Skeletal muscle tissue (tissue), 4 donors: ENCODE data around the gene BCL7A. TPM values are rescaled to one million over a fixed set of nuclear protein-coding genes. Genes with fewer than 3 reads are reported as not detected.
A peak's percentile ranks its signal among the peaks of the same experiment; 100 is the strongest.

Source experiments
- H3K27ac ChIP-seq: one replicate; pipeline ENCODE4 v1.7.0; 2013; ENCODE audit warnings: mild to moderate bottlenecking, low read depth, low read length, inconsistent platforms
- H3K27me3 ChIP-seq, 3 donors: one replicate each; pipeline ENCODE4 v1.7.0; 2013; ENCODE audit warnings: low read length in 3 of 3; ENCODE audit not compliant: control insufficient read depth in 3 of 3, insufficient read depth in 3 of 3
- H3K36me3 ChIP-seq, 3 donors: one replicate each; pipeline ENCODE4 v1.7.0; 2013; ENCODE audit warnings: low read length in 3 of 3; ENCODE audit not compliant: control insufficient read depth in 3 of 3, insufficient read depth in 3 of 3
- H3K4me1 ChIP-seq, 3 donors: one replicate each; pipeline ENCODE4 v1.7.0; 2013; ENCODE audit warnings: low read length in 3 of 3, mild to moderate bottlenecking in 3 of 3; ENCODE audit not compliant: control insufficient read depth in 3 of 3, insufficient read depth in 3 of 3
- H3K4me3 ChIP-seq, 3 donors: one replicate each; pipeline ENCODE4 v1.7.0; 2013; ENCODE audit warnings: low read length in 3 of 3
- H3K9ac ChIP-seq, 3 donors: one replicate each; pipeline ENCODE4 v1.7.0; 2013; ENCODE audit warnings: low read length in 3 of 3, mild to moderate bottlenecking in 3 of 3, moderate library complexity in 2 of 3, low read depth in 1 of 3
- H3K9me3 ChIP-seq, 3 donors: one replicate each; pipeline ENCODE4 v1.7.0; 2013; ENCODE audit warnings: low read length in 3 of 3; ENCODE audit not compliant: control insufficient read depth in 3 of 3
- total RNA-seq: library from RNA; depleted of rRNA; stranded (reverse); fragments of >200 nt; gene quantifications from one replicate; pipeline ENCODE4 v1.2.3, GENCODE V29; 2014
- donor health status: Osteomylitis.

BCL7A gene
- total RNA-seq, 1 donor from 2014 or later = 9.4 TPM

- peaks cover 32 to 48% (median 38%) of the 10 kb centered on the region in 3 donors for H3K4me1 ChIP-seq
- no peaks in the 10 kb centered on the region for H3K27me3 ChIP-seq
- H3K9me3 ChIP-seq = no peaks in the 10 kb centered on the region
- H3K27ac ChIP-seq = no peak overlapping the region
- no peak overlapping the region for H3K4me3 ChIP-seq
- H3K36me3 ChIP-seq = no peaks in the 10 kb centered on the region
- peak overlapping the region in 1 of 3 donors; percentile 97 for H3K9ac ChIP-seq
Measured at GRCh38 chr12:122076743-122077495, 55.2 kb downstream of the BCL7A start.

DNA sequence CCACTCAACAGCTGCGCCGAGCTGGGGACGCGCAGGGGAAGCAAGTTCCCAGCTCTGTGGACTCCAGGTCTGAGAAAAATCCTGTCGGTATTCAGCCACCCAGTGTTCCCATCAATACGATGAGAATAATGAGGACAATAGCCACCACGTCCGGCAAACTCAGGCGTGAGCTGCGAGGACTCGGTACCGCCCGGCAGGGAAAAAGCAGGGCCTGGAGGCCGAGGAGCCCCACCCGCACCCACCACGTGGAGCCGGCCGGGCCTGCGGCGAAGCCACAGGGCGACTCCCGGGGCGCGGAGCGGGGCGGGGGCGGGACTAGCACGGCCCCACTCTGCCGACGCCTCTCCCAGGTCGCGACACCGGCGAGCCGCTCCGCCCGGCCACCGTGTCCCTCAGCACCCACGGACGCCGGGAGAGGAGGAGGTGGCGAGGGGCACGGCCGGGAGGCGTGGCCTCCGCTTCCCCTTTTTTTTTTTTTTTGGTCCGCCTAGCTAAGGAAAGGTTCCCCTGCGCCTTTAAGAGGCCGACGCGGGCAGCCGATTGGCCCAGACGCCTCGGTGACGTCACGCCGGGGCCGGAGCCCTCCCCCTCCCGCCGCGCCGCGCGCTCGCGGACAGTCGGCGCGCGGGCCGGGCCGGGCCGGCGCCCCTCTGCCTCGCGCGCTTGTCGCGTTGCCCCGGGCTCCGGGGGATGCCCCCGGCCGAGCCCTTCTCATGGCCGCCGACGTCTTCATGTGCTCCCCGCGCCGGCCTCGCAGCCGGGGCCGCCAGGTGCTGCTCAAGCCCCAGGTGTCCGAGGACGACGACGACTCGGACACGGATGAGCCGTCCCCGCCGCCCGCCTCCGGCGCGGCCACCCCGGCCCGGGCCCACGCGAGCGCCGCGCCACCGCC lies 56.7 kb downstream of the BCL7A start, which contains the start of gene MLXIP:
MLXIP (plus strand) TSS at position 616 of the 892 bp plus-strand sequence; CDS start at position 714, 98 bp downstream.
- Histone ChIP-seq H3K27me3 (no peaks in the 10 kb centered on the region), H3K4me1 (peaks cover 40 to 49% (median 40%) of the 10 kb centered on the region in 3 donors), H3K4me3 (peak within 1 kb of the TSS; percentile 94 to 96 (median 95)), H3K27ac (peak within 1 kb of the TSS; percentile 93), H3K9ac (peak within 1 kb of the TSS; percentile 93 to 97 (median 94)), H3K36me3 (no peaks in the 10 kb centered on the region), H3K9me3 (no peaks in the 10 kb centered on the region)

- H3K27me3 ChIP-seq = no peaks in the 10 kb centered on the region
- peak overlapping the region; percentile 94 to 96 (median 95) for H3K4me3 ChIP-seq
- H3K9ac ChIP-seq = peak overlapping the region; percentile 93 to 97 (median 94)
- peaks cover 0 to 4% (median 3%) of the 10 kb centered on the region in 3 donors for H3K36me3 ChIP-seq
- H3K9me3 ChIP-seq = no peaks in the 10 kb centered on the region
- H3K27ac ChIP-seq = peak overlapping the region; percentile 93
- H3K4me1 ChIP-seq = peaks cover 44 to 55% (median 46%) of the 10 kb centered on the region in 3 donors
Measured at GRCh38 chr12:122079033-122079531, 57.4 kb downstream of the BCL7A start.

DNA sequence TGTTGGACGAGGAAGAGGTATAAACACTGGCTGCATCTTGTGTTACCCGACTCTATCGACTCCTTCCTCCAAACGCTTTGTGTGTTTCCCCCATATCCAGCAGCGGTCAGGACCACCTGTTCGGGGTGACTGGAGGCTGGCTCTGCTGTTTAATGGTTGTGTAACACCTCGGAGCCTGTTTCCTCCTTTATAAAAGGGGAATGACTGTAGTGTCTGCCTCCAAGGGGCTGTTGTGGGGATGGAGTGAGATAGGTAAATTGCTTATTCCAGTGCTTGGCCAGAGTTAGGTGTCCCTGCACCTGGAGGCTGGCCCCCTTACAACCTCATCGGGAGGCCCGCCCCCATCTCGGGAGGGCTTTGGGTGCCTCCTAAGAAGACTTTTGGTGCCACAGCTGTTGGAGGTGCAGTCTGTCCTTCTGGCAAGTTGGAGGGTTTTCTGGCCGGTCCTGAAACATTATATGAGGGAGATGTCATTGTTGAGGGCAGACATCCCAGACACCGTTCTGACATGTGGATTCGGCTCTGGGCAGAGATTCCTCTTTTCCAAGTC lies 57.9 kb downstream of the BCL7A start:
- Histone ChIP-seq H3K27me3 (no peaks in the 10 kb centered on the region), H3K4me3 (peak overlapping the region; percentile 94 to 96 (median 95)), H3K9ac (peak overlapping the region; percentile 93 to 97 (median 94)), H3K27ac (peak overlapping the region; percentile 93), H3K9me3 (no peaks in the 10 kb centered on the region), H3K36me3 (peaks cover 0 to 6% (median 4%) of the 10 kb centered on the region in 3 donors), H3K4me1 (peaks cover 47 to 58% (median 49%) of the 10 kb centered on the region in 3 donors)

DNA sequence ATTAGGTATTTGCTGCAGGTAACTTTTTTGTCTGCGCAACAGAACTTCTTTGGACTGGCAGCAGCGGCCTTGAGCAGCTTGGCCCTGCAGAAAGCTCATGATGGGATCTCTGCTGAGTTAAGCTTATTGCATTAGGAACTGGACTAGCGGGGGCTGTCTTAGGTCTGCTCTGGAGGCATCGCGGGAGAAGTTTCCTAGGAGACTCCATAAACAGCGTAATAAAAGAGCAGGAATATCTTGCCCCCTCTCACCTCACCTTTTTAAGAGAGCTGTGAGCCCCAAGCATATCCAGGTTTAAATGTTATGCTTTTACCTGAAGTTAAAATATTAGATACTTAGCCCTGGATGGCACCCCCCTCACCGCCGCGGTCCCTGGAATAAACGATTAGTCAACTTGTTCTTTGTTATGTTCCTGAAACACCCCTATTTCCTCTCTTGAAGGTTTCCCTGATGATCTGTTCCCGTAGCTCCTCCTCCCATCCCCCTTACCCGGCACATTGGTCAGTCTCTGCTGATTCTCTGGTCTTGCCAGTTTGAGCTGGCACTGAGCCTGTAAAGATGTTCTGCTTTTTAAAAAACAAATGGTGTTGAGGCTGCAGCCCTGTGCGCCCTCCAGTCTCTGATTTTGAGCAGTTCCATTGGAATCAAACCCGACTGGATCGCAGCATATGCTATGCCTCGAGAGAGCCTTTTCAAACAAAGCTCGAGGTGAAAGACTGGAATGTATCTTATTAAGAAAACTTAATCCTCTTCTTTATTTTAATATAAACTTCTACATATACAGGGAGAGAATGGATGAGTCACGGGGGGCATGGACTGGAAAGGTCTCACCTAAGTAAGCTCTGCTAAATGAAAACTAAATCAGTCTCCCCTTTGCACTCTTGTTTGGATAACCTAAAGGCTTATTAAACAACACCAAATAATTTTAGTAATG lies 58.7 kb downstream of the BCL7A start:
- H3K9me3 ChIP-seq = no peaks in the 10 kb centered on the region
- H3K36me3 ChIP-seq = peaks cover 4 to 9% (median 9%) of the 10 kb centered on the region in 3 donors
- H3K27me3 ChIP-seq = no peaks in the 10 kb centered on the region
- H3K4me1 ChIP-seq = peaks cover 49 to 64% (median 51%) of the 10 kb centered on the region in 3 donors
- peak overlapping the region; percentile 93 to 97 (median 94) for H3K9ac ChIP-seq
- peak overlapping the region; percentile 93 for H3K27ac ChIP-seq
- peak overlapping the region; percentile 94 to 96 (median 95) for H3K4me3 ChIP-seq

- Histone ChIP-seq H3K36me3 (peaks cover 7 to 16% (median 9%) of the 10 kb centered on the region in 3 donors), H3K4me3 (peak overlapping the region; percentile 94 to 96 (median 95)), H3K27ac (peak overlapping the region; percentile 93), H3K9me3 (no peaks in the 10 kb centered on the region), H3K27me3 (no peaks in the 10 kb centered on the region), H3K4me1 (peaks cover 55 to 72% (median 58%) of the 10 kb centered on the region in 3 donors), H3K9ac (peak overlapping the region; percentile 93 to 97 (median 94))
Measured at GRCh38 chr12:122081083-122081696, 59.5 kb downstream of the BCL7A start.

DNA sequence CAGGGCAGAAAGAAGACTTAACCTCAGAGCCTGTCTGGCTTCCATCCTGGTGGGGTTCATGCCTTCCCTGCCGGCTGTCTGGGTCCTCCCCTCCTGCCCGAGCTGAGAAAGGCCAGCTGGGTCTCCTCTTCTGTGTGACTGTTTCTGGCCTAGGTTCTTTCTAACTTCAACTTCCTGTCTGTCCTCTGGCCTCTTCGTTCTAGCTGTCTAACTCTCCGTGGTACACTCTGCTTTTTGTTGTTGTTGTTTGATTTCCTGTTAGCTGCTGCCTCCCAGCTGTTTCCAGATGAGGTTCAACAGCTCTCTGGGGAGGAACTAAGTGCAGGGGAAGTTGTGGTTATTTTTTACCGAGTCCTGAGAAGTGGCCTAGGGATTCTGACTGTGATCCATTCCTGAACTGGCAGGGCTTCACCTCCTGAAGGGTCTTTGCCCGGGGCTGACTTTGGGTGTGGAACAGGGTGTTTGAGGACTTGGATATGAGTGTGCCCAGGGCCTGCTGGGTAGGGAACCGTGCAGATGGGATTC lies 60.1 kb downstream of the BCL7A start:
- no peaks in the 10 kb centered on the region for H3K9me3 ChIP-seq
- H3K4me3 ChIP-seq = peak overlapping the region; percentile 94 to 96 (median 95)
- H3K27ac ChIP-seq = peak overlapping the region; percentile 93
- H3K27me3 ChIP-seq = no peaks in the 10 kb centered on the region
- H3K9ac ChIP-seq = peak overlapping the region; percentile 74 to 97 (median 93)
- H3K36me3 ChIP-seq = peaks cover 7 to 16% (median 9%) of the 10 kb centered on the region in 3 donors
- H3K4me1 ChIP-seq = peaks cover 61 to 77% (median 64%) of the 10 kb centered on the region in 3 donors

DNA sequence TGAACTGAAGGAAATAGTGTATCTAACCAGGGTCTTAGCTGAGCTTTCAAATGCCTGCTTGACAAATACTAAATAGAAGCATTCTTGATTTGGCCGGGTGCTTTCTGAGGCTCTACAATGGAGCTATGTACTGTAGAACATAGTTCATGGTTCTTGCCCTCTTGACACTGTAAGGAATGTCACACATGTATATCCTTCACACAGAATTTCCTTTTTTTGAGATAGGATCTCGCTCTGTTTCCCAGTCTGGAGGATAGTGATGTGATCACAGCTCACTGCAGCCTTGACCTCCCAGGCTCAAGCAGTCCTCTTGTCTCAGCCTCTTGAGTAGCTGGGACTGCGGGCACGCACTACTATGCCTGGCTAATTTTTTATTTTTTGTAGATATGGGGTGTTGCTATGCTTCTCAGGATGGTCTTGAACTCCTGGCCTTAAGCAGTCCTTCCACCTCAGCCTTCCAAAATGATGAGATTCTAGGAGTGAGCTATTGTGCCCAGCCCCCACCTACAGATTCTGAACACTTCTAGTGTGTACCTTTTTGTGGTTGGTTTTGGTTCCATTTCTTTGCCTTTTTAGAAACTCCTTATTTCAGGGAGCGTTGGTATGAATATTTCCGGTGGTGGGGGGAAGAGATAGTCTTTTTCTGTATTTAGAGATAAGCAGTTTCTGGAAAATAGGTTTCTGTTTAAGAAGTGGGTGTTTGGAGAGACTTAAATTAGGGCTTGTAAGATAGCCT lies 61.1 kb downstream of the BCL7A start:
- peak overlapping the region; percentile 93 for H3K27ac ChIP-seq
- peaks cover 67 to 78% (median 69%) of the 10 kb centered on the region in 3 donors for H3K4me1 ChIP-seq
- H3K9ac ChIP-seq = peak overlapping the region in 2 of 3 donors; percentile 37 to 97
- H3K36me3 ChIP-seq = peaks cover 7 to 16% (median 9%) of the 10 kb centered on the region in 3 donors
- H3K27me3 ChIP-seq = no peaks in the 10 kb centered on the region
- H3K4me3 ChIP-seq = peak overlapping the region in 2 of 3 donors; percentile 34 to 96
- H3K9me3 ChIP-seq = no peaks in the 10 kb centered on the region
